GM18502 (cell line): ENCODE measurements around the gene ZNF425.
"Not testable (repeated sequence)": the region's sequence is repeated elsewhere in the genome, so short reads cannot be mapped to it uniquely, and the experiment has no call there.

Experiments used
- ATAC-seq: cut with Tn5 transposase; IDR thresholded peaks from one replicate; pipeline ENCODE4 v1.9.1; 2021; ENCODE audit warnings: mild to moderate bottlenecking; ENCODE audit not compliant: unreplicated experiment, poor library complexity

The ZNF425 gene

DNA sequence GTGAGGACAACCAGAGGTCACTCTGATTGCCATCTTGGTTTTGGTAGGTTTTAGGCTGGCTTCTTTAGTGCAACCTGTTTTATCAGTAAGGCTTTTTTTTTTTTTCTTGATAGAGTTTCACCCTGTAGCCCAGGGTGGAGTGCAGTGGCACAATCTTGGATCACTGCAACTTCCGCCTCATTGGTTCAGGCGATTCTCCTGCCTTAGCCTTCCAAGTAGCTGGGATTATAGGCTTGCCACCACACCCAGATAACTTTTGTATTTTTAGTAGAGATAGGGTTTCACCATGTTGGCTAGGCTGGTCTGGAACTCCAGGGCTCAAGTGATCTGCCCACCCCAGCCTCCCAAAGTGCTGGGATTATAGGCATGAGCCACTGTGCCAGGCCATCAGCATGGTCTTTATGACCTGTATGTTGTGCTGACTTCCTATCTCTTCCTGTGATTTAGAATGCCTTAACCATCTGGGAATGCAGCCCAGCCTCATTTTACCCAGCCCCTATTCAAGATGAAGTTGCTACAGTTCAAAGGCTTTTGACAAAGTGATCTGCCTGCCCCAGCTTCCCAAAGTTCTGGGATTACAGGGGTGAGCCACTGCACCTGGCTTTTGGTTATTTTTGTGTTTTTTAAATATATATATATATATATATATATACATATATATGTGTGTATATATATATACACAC is 7.0 kb upstream of the ZNF425 start:
- no peak for ATAC-seq

- ATAC-seq: no peak
Observed at GRCh38 chr7:149130572-149131198, 4.6 kb upstream of the ZNF425 start.

- peak; percentile 44 for ATAC-seq
Observed at GRCh38 chr7:149126662-149127266, 640 bp upstream of the ZNF425 start.

- ATAC-seq: no peak
Observed at GRCh38 chr7:149125189-149125862, 798 bp downstream of the ZNF425 start.

DNA sequence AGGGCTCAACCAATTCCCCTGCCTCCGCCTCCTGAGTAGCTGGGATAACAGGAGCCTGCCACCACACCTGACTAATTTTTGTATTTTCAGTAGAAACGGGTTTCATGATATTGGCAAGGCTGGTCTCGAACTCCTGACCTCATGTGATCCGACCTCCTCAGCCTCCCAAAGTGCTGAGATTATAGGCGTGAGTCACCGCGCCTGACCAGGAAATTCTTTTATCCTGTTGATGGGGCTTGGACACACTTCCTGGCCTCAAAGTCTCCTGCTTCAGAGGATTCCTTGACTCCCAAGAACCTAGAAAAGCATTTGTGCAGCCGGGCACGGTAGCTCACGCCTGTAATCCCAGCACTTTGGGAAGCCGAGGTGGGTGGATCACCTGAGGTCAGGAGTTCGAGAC is 16.2 kb downstream of the ZNF425 start:
- ATAC-seq: no peak

DNA sequence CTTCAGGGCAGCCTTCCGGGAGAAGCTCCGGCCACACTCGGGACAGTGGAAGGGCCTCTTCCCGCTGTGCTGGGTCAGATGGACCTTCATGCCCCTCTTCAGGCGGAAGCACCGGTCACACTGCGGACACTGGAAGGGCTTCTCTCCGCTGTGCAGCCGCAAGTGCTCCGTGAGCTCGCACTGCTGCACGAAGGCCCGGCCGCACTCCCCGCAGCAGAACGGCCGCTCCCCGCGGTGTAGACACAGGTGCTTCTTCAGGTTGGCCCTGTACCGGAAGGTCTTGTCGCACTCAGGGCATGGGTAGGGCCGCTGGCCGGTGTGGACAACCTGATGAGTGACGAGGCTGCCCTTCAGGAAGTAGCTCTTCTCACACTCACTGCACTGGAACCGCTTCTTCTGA is 21.4 kb downstream of the ZNF425 start:
- ATAC-seq: no peak

DNA sequence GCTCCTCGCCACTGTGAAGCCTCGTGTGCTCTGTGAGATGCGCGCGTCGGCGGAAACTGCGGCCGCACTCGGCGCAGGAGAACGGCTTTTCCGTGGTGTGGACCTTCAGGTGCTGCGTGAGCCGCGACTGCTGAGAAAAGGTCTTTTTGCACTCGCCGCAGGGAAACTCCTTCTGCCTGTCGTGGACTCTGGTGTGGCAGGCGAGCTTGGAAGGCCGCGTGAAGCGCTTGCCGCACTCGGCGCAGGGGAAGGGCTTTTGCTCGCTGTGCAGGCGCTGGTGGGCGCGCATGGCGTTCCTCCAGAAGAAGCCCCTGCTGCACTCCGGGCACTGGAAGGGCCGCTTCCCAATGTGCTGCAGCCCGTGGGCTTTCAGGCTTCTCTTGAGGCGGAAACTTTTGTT is 21.9 kb downstream of the ZNF425 start:
- no peak for ATAC-seq

DNA sequence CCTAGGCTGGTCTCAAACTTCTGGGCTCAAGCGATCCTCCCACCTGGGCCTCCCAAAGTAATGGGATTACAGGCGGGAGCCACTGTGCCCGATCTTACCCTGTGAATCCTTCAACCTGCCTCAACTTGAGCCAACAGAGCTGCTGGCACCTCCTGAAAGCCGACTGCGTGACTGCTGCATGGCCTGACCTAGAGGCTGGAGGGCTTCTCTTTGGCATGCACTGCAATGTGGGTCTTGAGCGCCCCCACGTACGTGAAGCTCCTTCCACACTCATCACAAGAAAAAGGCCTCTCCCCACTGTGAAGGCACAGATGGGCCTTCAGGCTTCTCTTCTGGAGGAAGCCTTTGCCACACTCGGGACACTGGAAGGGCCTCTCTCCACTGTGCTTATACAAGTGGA is 22.7 kb downstream of the ZNF425 start:
- ATAC-seq: no peak

- ATAC-seq: no peak
Observed at GRCh38 chr7:149102666-149103065, 23.5 kb downstream of the ZNF425 start.

DNA sequence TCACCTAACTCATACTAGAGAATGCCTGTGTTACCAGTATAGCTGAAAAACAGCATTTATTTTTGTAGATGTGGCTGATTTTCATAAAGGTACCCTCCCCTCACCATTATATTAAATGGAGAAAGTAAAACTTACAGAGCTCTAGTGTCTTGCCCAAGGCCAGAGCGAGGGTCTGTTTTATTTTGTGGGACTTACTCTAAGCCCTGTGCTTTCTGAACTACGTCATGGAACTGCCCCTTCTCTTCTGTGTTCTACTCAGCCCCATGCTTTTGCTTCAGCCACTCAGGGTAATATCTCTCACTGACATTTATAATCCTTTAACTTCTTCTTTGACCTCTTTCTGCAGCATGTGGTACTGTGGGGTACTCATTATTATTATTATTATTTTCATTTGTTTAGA is 25.3 kb downstream of the ZNF425 start:
- ATAC-seq: no peak

DNA sequence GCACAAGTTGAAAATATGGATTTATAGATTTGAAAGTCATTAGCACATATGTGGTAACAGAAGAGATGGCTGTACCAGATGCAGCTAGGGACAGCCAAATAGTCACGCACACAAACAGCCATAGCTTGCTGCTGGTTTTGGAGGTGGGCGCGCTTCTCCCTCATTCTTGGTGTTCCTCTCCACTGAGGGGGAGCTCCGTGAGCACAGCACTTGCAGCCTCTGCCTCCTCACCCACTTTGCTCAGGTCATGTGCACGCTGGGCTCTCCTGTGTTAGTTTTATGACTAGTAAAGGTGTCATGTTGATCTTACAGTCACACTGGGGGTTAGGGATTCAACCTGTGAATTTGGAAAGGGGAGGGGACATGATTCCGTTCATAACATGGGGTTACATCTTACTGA is 27.1 kb downstream of the ZNF425 start:
- no peak for ATAC-seq

- ATAC-seq: no peak
Observed at GRCh38 chr7:149097088-149097487, 29.0 kb downstream of the ZNF425 start.

DNA sequence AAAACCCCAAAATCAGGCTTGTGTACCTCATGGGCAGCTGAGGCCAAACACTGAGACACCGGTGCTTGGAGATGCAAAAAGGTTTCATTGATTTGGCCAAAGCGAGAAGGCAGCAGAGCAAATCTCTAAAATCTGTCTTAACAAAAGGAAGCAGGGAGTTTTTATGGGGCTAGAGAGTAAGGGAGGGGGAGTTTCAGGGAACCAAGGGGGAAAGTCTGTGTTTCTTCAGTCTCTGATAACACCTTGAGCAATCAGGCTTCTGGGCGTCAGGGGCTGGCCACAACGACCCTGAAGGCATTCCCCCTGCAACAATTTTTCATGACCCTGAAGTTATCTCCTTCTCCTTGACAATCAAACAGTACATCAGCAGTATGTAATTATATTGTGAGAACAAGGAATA is 32.9 kb downstream of the ZNF425 start:
- ATAC-seq: no peak

DNA sequence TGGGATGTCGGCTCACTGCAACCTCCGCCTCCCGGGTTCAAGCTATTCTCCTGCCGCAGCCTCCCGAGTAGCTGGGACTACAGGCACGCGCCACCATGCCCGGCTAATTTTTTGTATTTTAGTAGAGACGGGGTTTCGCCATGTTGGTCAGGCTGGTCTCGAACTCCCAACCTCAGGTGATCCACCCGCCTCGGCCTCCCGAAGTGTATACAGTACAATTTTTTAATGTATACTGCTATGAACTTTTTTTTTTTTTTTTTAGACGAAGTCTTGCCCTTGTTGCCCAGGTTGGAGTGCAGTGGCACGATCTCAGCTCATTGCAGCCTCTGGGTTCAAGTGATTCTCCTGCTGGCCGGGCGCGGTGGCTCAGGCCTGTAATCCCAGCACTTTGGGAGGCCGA is 33.9 kb downstream of the ZNF425 start:
- not testable (repeated sequence) for ATAC-seq

GRCh38 chr7:149090397-149091195 is 35.5 kb downstream of the ZNF425 start, which contains the start of gene ZNF786:
Gene ZNF786 (minus strand): TSS chr7:149090718. CDS start chr7:149090640, 78 bp downstream.
- peak; percentile 88 for ATAC-seq

DNA sequence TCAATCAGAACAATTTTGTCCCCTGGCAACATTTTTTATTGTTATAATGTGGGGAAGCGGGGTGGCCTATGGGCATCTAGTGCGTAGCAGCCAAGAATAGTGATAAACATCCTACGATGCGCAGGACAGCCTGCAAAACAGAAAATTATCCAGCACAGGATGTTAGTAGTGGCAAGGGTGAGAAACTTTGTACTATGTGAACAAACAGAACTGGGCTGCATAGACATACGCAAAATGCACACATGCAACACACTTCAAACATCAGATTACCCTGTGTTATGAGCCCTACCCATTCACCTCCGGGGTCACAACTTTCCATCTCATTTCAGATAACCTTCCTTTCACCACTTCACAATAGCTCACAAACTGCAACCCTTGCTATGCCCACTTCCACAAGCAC is 38.7 kb downstream of the ZNF425 start:
- ATAC-seq: no peak

- ATAC-seq: no peak
Observed at GRCh38 chr7:149085866-149086265, 40.3 kb downstream of the ZNF425 start.

DNA sequence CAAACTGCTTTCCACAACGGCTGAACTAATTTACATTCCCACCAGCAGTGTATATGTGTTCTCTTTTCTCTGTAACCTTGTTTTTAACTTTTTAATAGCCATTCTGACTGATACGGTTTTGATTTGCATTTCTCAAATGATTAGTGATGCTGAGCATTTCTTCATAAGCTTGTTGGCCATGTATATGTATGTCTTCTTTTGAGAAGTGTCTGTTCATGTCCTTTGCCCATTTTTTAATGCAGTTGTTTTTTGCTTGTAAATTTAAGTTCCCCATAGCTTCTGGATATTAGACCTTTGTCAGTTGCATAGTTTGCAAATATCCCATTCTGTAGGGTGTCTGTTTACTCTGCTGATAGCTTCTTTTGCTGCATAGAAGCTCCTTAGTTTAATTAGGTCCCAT is 41.7 kb downstream of the ZNF425 start:
- ATAC-seq: no peak

GRCh38 chr7:149081914-149082313 is 44.2 kb downstream of the ZNF425 start:
- no peak for ATAC-seq

GRCh38 chr7:149077594-149077993 is 48.5 kb downstream of the ZNF425 start:
- no peak for ATAC-seq
